Ovary (tissue), 9 donors: ENCODE data around the gene PCSK9. TPM values are rescaled to one million over a fixed set of nuclear protein-coding genes. Genes with fewer than 3 reads are reported as not detected.

Experiments used
- DNase-seq, 5 donors: peaks; one replicate each; pipeline ENCODE4 v3.0.0-alpha.2; 2019 to 2020
- H3K27ac ChIP-seq, 2 donors: fragments of 200-600 bp; one replicate each; pipeline versions ENCODE4 v1.5.1 to v1.8.0; 2019 to 2022
- H3K27me3 ChIP-seq: fragments of 200-600 bp; one replicate; pipeline ENCODE4 v1.8.0; 2022
- H3K36me3 ChIP-seq: fragments of 200-600 bp; sonication (generic); one replicate; pipeline ENCODE4 v1.5.1; 2019
- H3K4me1 ChIP-seq: one replicate; pipeline ENCODE4 v1.8.1; 2013; ENCODE audit warnings: mild to moderate bottlenecking, moderate library complexity; ENCODE audit not compliant: insufficient read depth
- H3K4me3 ChIP-seq: fragments of 200-600 bp; sonication (generic); one replicate; pipeline ENCODE4 v1.5.1; 2017
- H3K9me3 ChIP-seq, 2 donors: fragments of 200-600 bp in 1 of 2; sonication (generic) in 1 of 2; one replicate each; pipeline versions ENCODE4 v1.5.1 to v1.8.1; 2013 to 2019; ENCODE audit warnings: mild to moderate bottlenecking in 1 of 2, moderate library complexity in 1 of 2
- EP300 ChIP-seq: sonication (generic); formaldehyde crosslinking; IDR thresholded peaks from one replicate; pipeline ENCODE4 v1.6.1; 2017; ENCODE audit warnings: antibody characterized with exemption
- POLR2A ChIP-seq: fragments of 450-650 bp; IDR thresholded peaks from one replicate; pipeline ENCODE4 v1.6.1; 2017; ENCODE audit warnings: antibody characterized with exemption, mild to moderate bottlenecking, moderate library complexity
- WGBS, 3 donors: extraction: QIAGEN DNeasy Blood & Tissue Kit in 1 of 3; methylation state at CpG; one replicate each; pipeline versions ENCODE4 v1.1.5 to v1.1.7; 2013 to 2017; 5-methylcytosine and 5-hydroxymethylcytosine counted together
- intact Hi-C, 4 donors: fragments of 100-400 bp; cut with DNase I; formaldehyde crosslinking; loops; one replicate each; pipeline versions ENCODE4 v1.11.0 to v1.15.1; 2022 to 2023
- polyA plus RNA-seq, 2 donors: library from polyadenylated mRNA; stranded (reverse); fragments of 200-250 nt in 1 of 2; fragments of 350-450 nt in 1 of 2; fragmentation: Illumina TruSeq in 1 of 2; extraction: RNeasy Lipid Tissue Mini Kit (QIAGEN cat#74804) in 1 of 2; gene quantifications; one replicate each; pipeline ENCODE4 v1.2.3, GENCODE V29; 2013 to 2014
- total RNA-seq, 7 donors: library from RNA; depleted of rRNA in 2 of 7; stranded (reverse); fragments of >200 nt in 2 of 7; fragmentation: NEBNext Ultra II Directional in 3 of 7; extraction: Animal tissue kit (Norgen Biotek cat#: 25700) in 3 of 7; gene quantifications; one replicate each; pipeline versions ENCODE4 v1.1.0 to v1.2.4, GENCODE V29; 2016 to 2023
- TF ChIP-seq, protein P1 (sequence below), 3 donors: fragments of 450-650 bp in 2 of 3; fragments of 200-600 bp in 1 of 3; IDR thresholded peaks; one replicate each; pipeline versions ENCODE4 v1.5.1 to v1.8.0; 2016 to 2022; ENCODE audit warnings: antibody characterized with exemption in 3 of 3, mild to moderate bottlenecking in 1 of 3
- donor health status: DM: no; HTN: no; CAD: no; lungs with moderate emphysema.
- donor health status: DM: no; HTN: no; CAD: no.
- donor health status: Bipolar disorder and iron deficiency.
- donor health status: DM: yes; HTN: yes; CAD: no.
- donor health status: DM: no; HTN: no; CAD: no.
- donor health status: DM: yes; HTN: yes; CAD: no.

Gene PCSK9
- total and polyA plus RNA-seq, 9 donors, result 0.01 to 0.52 (median 0.30) TPM; not detected in 5

DNA sequence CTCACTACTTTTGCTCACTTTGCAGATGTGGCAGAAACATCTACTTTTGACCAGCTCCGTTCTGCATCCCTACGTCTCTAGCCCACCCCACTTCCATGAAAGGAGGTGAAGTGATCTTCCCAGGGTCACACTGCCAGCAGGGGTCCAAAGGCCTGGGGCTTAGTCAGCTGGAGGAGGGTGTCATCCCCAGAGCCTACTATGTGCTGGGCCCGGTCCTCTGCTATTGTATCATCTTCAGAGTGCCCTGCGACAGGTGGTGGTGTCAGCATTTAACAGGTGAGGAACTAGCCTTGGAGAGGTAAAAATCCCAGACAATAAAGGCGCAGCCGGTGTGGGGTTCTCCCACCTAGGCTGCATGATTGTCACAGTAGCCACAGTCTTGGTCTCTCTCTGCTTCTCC, 46.2 kb upstream of the PCSK9 start:
- WGBS, 3 donors, result 87 to 95% (median 93%) methylated on average over 6 of the region's 6 CpGs

DNA sequence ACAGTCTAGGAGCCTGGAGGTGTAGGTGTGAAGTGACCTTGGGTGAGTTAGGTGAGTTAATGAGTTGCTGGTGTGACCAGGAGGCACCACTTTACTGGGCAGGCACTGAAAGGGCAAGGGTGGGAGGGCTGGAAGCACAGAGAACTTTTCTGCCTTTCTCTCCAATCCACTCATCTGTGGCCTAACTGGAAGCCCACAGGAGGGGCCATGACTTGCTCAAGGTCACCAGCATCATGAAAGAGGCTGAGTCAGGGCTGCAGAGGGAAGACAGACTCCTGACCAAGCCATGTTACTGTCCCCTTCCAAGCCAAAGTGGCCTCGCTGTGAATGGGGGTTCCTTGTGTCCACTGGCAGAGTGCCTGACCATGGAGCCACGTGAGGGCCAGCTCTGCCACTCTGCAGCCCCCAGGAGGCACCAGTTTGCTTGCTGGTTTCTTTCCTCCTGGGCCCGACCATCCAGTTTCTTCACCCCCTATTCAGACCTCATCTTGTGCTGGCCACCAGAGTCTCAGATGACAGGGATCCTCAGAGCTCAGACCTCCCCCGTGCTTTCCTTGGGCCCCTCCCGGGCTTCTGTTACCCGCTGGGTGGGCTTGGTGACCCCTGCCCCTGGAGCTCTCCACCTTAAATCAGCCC, 44.9 kb upstream of the PCSK9 start:
- Histone ChIP-seq H3K9me3 (no peaks in the 10 kb centered on the region), H3K4me3 (no peak overlapping the region), H3K27ac (no peak overlapping the region), H3K36me3 (no peaks in the 10 kb centered on the region), H3K4me1 (no peaks in the 10 kb centered on the region), H3K27me3 (no peaks in the 10 kb centered on the region)
- TF ChIP-seq, protein P1, sequence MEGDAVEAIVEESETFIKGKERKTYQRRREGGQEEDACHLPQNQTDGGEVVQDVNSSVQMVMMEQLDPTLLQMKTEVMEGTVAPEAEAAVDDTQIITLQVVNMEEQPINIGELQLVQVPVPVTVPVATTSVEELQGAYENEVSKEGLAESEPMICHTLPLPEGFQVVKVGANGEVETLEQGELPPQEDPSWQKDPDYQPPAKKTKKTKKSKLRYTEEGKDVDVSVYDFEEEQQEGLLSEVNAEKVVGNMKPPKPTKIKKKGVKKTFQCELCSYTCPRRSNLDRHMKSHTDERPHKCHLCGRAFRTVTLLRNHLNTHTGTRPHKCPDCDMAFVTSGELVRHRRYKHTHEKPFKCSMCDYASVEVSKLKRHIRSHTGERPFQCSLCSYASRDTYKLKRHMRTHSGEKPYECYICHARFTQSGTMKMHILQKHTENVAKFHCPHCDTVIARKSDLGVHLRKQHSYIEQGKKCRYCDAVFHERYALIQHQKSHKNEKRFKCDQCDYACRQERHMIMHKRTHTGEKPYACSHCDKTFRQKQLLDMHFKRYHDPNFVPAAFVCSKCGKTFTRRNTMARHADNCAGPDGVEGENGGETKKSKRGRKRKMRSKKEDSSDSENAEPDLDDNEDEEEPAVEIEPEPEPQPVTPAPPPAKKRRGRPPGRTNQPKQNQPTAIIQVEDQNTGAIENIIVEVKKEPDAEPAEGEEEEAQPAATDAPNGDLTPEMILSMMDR (IDR thresholded peaks at IDR 0.05), result no peak
- no peak for TF ChIP-seq EP300
- TF ChIP-seq POLR2A, result no peak
- DNase-seq, result no peak
- 57 to 85% (median 76%) methylated on average over 6 of the region's 6 CpGs for WGBS, 3 donors
- intact Hi-C loops, result loop anchor here in 1 of 4 donors (10.0 kb wide), 1 partner anchor 50 kb away; no protein-coding TSS in a partner anchor

More for the DNA sequence above, 46.2 kb upstream of the PCSK9 start:
- H3K27ac ChIP-seq, result no peak overlapping the region
- H3K9me3 ChIP-seq, result no peaks in the 10 kb centered on the region
- intact Hi-C loops, result loop anchor here in 1 of 4 donors (10.0 kb wide), 1 partner anchor 48 kb away; no protein-coding TSS in a partner anchor
- H3K4me3 ChIP-seq, result no peak overlapping the region
- H3K36me3 ChIP-seq, result no peaks in the 10 kb centered on the region
- no peaks in the 10 kb centered on the region for H3K27me3 ChIP-seq
- no peak for DNase-seq
- no peak for TF ChIP-seq EP300
- H3K4me1 ChIP-seq, result no peaks in the 10 kb centered on the region

DNA sequence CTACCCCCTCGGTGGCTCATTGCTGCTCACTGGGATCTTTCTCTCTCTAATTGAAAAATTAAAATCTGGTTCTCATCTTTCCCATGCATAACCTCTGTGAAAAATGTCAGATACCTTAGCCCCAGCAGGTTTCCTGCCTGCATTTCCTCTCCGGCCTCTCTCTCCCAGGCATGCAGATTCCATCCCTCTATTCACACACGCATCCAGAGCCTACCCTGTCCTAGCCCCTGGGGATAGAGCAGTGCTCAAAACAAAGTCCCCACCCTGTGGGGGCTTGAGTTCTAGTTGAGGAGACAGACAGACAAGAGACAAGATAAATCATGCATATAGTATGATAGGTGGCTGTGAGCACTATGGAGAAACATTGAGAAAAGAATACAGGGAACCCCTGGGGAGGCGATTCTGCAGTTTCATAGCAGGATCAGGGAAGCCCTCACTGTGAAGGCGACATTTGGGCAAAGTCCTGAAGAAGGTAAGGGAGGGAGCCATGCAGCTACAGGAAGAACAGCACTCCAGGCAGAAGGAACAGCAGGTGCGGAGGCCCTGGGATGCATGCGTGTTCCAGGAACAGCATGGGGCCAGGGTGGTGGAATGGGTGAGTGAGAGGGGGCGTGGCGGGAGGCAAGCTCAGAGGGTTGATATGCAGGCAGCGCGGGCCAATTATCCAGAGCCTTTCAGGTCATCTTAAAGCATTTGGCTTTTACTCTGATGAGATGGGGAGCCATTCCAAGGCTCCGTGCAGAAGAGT, 44.2 kb upstream of the PCSK9 start:
- intact Hi-C loops, result loop anchor here in 2 of 4 donors (5.0 to 10.0 kb wide), 2 partner anchors 43 to 50 kb away; no protein-coding TSS in a partner anchor
- Histone ChIP-seq H3K4me1 (no peaks in the 10 kb centered on the region), H3K4me3 (no peak overlapping the region), H3K27ac (no peak overlapping the region), H3K9me3 (no peaks in the 10 kb centered on the region), H3K36me3 (no peaks in the 10 kb centered on the region), H3K27me3 (no peaks in the 10 kb centered on the region)
- WGBS, 3 donors, result 64 to 89% (median 68%) methylated on average over 12 of the region's 12 CpGs
- no peak for DNase-seq
- TF ChIP-seq POLR2A (no peak), EP300 (no peak)
- TF ChIP-seq, protein P1 (IDR thresholded peaks at IDR 0.05), result no peak

DNA sequence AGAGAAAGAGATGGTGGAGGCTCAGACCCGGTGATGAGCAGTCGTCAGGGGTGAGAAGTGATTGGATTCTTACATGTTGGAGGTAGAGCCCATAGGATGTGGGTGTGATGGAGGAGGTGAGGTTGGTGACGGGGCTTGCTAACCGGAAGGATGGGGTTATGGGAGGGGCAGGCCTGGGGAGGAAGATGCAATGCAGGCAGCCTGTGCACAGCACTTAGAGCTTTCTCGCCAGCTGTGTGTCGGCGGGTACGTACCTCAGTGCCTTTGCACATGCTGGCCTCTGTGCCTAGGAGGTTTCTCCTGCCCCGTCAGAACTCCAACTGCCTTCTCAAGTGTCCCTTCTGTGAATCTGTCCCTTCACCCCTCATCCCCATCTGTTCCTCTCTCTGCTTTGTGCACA, 43.5 kb upstream of the PCSK9 start:
- Histone ChIP-seq H3K4me3 (no peak overlapping the region), H3K4me1 (no peaks in the 10 kb centered on the region), H3K9me3 (no peaks in the 10 kb centered on the region), H3K27ac (no peak overlapping the region), H3K27me3 (no peaks in the 10 kb centered on the region), H3K36me3 (no peaks in the 10 kb centered on the region)
- DNase-seq, result no peak
- WGBS, 3 donors, result 64 to 79% (median 74%) methylated on average over 9 of the region's 9 CpGs
- intact Hi-C loops, result loop anchor here in 2 of 4 donors (5.0 to 10.0 kb wide), 2 partner anchors 44 to 51 kb away; no protein-coding TSS in a partner anchor
- TF ChIP-seq, protein P1 (IDR thresholded peaks at IDR 0.05), result no peak
- no peak for TF ChIP-seq POLR2A
- no peak for TF ChIP-seq EP300
